Upper lobe of right lung (tissue), 1 donor: ENCODE measurements around the gene LCE2C. TPM values are rescaled to one million over a fixed set of nuclear protein-coding genes. Genes with fewer than 3 reads are reported as not detected.

Experiments used
- ATAC-seq: fragments of 200-7000 bp; cut with Tn5 transposase; one replicate; pipeline ENCODE4 v1.9.1; 2020; ENCODE audit warnings: mild to moderate bottlenecking, moderate library complexity
- DNase-seq: peaks from one replicate; pipeline ENCODE4 v3.0.0-alpha.2; 2020
- H3K27ac ChIP-seq: fragments of 200-600 bp; one replicate; pipeline ENCODE4 v1.8.0; 2022
- H3K27me3 ChIP-seq: fragments of 200-600 bp; one replicate; pipeline ENCODE4 v1.8.0; 2022; ENCODE audit warnings: mild to moderate bottlenecking
- H3K36me3 ChIP-seq: fragments of 200-600 bp; one replicate; pipeline ENCODE4 v1.8.0; 2022
- H3K4me1 ChIP-seq: fragments of 200-600 bp; one replicate; pipeline ENCODE4 v1.8.0; 2022
- H3K4me3 ChIP-seq: fragments of 200-600 bp; one replicate; pipeline ENCODE4 v1.8.0; 2022; ENCODE audit warnings: mild to moderate bottlenecking
- H3K9me3 ChIP-seq: fragments of 200-600 bp; one replicate; pipeline ENCODE4 v1.8.0; 2022
- intact Hi-C: fragments of 100-400 bp; cut with DNase I; formaldehyde crosslinking; loops from one replicate; pipeline ENCODE4 v1.11.0; 2022
- total RNA-seq: library from RNA; stranded (reverse); fragmentation: NEBNext Ultra II Directional; extraction: Animal tissue kit (Norgen Biotek cat#: 25700); gene quantifications from one replicate; pipeline ENCODE4 v1.2.1, GENCODE V29; 2021
- TF ChIP-seq, protein P1 (sequence below): fragments of 200-600 bp; IDR thresholded peaks from one replicate; pipeline ENCODE4 v1.8.0; 2022; ENCODE audit warnings: antibody characterized with exemption
- donor health status: DM: no; HTN: yes; CAD: no; lungs with severe emphysema.

The LCE2C gene
- total RNA-seq, 1 donor from 2014 or later, result not detected

DNA sequence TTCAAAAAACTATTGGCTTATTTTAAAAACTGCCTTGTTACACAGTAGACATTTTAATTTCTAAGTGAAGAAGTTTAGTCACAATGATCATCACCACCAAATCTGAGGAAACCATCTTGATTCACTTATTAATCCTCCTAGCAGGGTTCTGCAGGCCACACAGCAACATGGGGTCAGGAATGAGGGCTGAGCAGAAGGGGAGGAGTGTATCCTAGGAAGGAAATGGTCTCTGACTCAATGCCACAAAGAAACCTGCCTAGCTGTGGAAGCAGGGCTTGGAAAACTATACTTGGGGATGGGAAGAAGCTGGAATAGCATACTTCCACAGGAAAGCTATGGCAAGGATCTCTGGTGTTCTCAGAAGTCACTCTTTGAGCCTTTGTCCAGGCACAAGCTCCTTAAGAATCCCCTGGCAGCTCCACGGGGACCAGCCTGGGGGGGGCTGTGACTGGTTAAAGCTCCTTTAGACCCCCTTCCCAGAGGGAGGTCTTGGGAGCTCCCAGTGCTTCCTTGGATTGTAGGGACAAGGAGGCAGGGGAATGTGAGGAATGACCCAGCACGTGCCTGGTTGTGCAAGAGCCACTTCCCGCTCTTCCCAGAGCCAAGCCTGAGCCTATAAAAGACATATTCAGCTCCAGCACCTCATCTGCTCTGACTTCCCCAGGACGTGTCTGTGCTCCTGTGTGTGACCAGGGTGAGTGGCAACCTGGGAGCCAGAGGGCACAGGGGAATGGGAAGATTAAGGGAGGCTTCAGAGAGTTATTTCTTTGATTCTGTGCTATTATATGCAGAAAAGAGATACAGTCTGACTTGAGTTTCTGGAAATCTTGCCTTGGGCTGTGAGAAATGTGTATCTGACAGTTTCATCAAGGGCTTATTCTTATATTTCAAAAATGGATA, 22.9 kb downstream of the LCE2C start, which contains the start of gene LCE2A:
TSS of gene LCE2A (plus strand) at position 645 of the 900 bp plus-strand sequence. CDS start 557 bp downstream, outside the sequence.
- intact Hi-C loops, result no loop called here
- Histone ChIP-seq H3K4me1 (no peaks in the 10 kb centered on the region), H3K27ac (no peak within 1 kb of the TSS), H3K27me3 (no peaks in the 10 kb centered on the region), H3K4me3 (no peak within 1 kb of the TSS), H3K36me3 (no peaks in the 10 kb centered on the region), H3K9me3 (no peaks in the 10 kb centered on the region)
- ATAC-seq, result no peak
- TF ChIP-seq, protein P1, sequence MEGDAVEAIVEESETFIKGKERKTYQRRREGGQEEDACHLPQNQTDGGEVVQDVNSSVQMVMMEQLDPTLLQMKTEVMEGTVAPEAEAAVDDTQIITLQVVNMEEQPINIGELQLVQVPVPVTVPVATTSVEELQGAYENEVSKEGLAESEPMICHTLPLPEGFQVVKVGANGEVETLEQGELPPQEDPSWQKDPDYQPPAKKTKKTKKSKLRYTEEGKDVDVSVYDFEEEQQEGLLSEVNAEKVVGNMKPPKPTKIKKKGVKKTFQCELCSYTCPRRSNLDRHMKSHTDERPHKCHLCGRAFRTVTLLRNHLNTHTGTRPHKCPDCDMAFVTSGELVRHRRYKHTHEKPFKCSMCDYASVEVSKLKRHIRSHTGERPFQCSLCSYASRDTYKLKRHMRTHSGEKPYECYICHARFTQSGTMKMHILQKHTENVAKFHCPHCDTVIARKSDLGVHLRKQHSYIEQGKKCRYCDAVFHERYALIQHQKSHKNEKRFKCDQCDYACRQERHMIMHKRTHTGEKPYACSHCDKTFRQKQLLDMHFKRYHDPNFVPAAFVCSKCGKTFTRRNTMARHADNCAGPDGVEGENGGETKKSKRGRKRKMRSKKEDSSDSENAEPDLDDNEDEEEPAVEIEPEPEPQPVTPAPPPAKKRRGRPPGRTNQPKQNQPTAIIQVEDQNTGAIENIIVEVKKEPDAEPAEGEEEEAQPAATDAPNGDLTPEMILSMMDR, result no peak
- DNase-seq, result no peak

DNA sequence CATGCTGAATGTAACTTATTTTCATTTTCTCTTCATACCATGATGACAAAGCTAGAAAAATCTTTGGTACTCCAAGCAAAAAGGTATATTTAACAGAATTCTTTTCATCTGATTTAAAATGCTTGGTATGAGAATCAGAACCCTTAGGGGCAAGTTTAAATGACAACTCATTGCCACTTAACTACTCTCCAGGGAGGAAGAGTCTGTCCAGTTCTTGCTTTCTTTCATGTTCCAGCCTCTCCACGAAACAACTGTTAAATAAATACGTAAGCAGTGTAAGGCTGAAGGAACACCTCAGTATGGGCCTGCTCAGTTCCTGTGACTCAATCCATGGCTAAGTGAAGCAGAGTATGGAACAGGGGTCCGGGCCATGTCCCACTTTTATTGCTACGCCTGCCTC, 24.7 kb downstream of the LCE2C start:
- Histone ChIP-seq H3K9me3 (no peaks in the 10 kb centered on the region), H3K27ac (no peak overlapping the region), H3K4me3 (no peak overlapping the region), H3K4me1 (no peaks in the 10 kb centered on the region), H3K36me3 (no peaks in the 10 kb centered on the region), H3K27me3 (no peaks in the 10 kb centered on the region)
- intact Hi-C loops, result no loop called here
- ATAC-seq (no peak), DNase-seq (no peak)
- TF ChIP-seq, protein P1, result no peak

DNA sequence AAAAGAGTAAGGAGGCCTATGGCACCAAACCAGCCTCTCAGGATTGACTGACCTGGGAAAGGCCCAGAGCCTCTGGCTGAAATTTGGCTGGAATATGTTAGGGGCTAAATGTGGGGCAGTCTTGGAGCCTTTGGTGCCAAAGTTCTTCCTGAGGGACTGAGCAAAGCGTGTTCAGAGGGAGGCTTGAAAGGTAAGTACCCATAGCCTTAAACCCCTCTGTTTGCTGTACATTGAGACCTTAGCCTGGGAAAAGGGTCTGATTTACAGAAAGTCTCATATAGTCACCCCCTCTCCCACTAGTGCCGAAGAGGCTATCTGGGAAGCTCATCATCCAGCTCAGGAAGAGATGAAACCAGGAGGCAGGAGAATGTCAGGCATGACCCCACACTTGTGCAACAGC, 32.8 kb downstream of the LCE2C start, which contains the start of gene LCE4A:
TSS of gene LCE4A (plus strand) at position 301 of the 400 bp plus-strand sequence. CDS start 916 bp downstream, outside the sequence.
- DNase-seq, result no peak
- H3K27ac ChIP-seq, result no peak within 1 kb of the TSS
- H3K27me3 ChIP-seq, result no peaks in the 10 kb centered on the region
- no peaks in the 10 kb centered on the region for H3K4me1 ChIP-seq
- no peaks in the 10 kb centered on the region for H3K36me3 ChIP-seq
- TF ChIP-seq, protein P1, result no peak
- no peak for ATAC-seq
- H3K9me3 ChIP-seq, result no peaks in the 10 kb centered on the region
- intact Hi-C loops, result no loop called here
- no peak within 1 kb of the TSS for H3K4me3 ChIP-seq

DNA sequence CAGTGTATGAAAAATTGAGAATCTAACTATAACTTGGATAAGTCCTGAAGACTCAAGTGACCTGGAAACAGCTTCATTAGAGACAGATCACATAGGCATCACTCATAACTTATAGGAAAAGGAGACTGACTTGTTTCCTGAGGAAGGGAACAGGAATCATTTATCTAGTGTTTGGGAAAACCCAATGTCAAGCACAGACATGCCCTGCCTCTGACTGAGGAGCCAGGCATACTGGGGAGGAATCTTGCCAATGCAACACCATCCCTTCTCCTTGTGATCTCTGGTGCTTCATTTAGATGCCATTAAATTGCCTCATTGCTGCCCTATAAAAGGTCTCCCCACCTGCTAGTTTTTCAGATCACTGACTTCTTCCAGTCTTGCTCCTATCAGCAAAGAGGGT, 43.2 kb downstream of the LCE2C start:
- intact Hi-C loops, result no loop called here
- no peak for ATAC-seq
- no peaks in the 10 kb centered on the region for H3K36me3 ChIP-seq

DNA sequence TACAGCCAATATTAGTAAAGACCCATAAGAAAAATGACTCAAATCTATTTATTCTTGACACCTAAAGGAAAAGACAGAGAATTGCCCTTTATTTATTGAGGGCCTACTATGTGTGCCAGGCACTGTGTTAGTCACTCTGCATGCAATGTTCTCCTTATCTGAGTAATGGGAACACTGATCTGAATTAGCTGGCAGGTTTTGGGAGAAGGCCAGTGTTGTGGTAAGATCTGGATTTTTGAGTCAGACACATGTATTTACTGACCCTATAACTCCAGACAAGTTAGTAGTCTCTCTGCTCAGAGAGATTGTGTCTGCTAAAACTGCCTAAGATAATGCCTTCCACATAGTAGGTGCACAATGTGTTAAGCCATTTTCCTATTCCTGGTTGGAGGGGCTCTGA, 50.2 kb downstream of the LCE2C start:
- Histone ChIP-seq H3K27ac (no peak overlapping the region), H3K4me3 (no peak overlapping the region), H3K27me3 (no peaks in the 10 kb centered on the region), H3K36me3 (no peaks in the 10 kb centered on the region), H3K4me1 (no peaks in the 10 kb centered on the region), H3K9me3 (no peaks in the 10 kb centered on the region)
- no peak for DNase-seq
- TF ChIP-seq, protein P1, result no peak
- intact Hi-C loops, result no loop called here
- no peak for ATAC-seq

More for the DNA sequence above, 43.2 kb downstream of the LCE2C start:
- TF ChIP-seq, protein P1, result no peak
- Histone ChIP-seq H3K27me3 (no peaks in the 10 kb centered on the region), H3K4me1 (no peaks in the 10 kb centered on the region), H3K4me3 (no peak overlapping the region), H3K9me3 (no peaks in the 10 kb centered on the region), H3K27ac (no peak overlapping the region)
- DNase-seq, result no peak

Other genes with a start within 250 kb of the LCE2C start
- not detected for gene LCE5A, start 164.5 kb upstream of the LCE2C start, total RNA-seq
- gene CRCT1, start 160.8 kb upstream of the LCE2C start, total RNA-seq, result not detected
- not detected for gene LCE3E, start 108.5 kb upstream of the LCE2C start, total RNA-seq
- not detected for gene LCE3D, start 94.8 kb upstream of the LCE2C start, total RNA-seq
- not detected for gene LCE3C, start 75.0 kb upstream of the LCE2C start, total RNA-seq
- gene LCE3B, start 61.5 kb upstream of the LCE2C start, total RNA-seq, result not detected
- gene LCE3A, start 52.2 kb upstream of the LCE2C start, total RNA-seq, result not detected
- not detected for gene LCE2D, start 11.9 kb upstream of the LCE2C start, total RNA-seq
- gene LCE2B, start 10.8 kb downstream of the LCE2C start, total RNA-seq, result not detected
- gene LCE2A, start 23.1 kb downstream of the LCE2C start, total RNA-seq, result not detected
- gene LCE4A, start 32.9 kb downstream of the LCE2C start, total RNA-seq, result not detected
- not detected for gene KPRP, start 82.7 kb downstream of the LCE2C start, total RNA-seq
- not detected for gene LCE1F, start 99.9 kb downstream of the LCE2C start, total RNA-seq
- not detected for gene LCE1E, start 111.0 kb downstream of the LCE2C start, total RNA-seq
- gene LCE1D, start 121.4 kb downstream of the LCE2C start, total RNA-seq, result not detected
- not detected for gene LCE1C, start 131.4 kb downstream of the LCE2C start, total RNA-seq
- not detected for gene LCE1B, start 136.7 kb downstream of the LCE2C start, total RNA-seq
- gene LCE1A, start 152.2 kb downstream of the LCE2C start, total RNA-seq, result not detected
- gene LCE6A, start 167.6 kb downstream of the LCE2C start, total RNA-seq, result not detected
- gene LCE7A, start 184.7 kb downstream of the LCE2C start, total RNA-seq, result not detected
- not detected for gene SMCP, start 203.0 kb downstream of the LCE2C start, total RNA-seq
- not detected for gene IVL, start 233.3 kb downstream of the LCE2C start, total RNA-seq